HL-60/S4 treated with phorbol 12-myristate 13-acetate at 8.2 ng/mL for 4 days and 3 days (cell line): ENCODE results near the gene SLC10A3.

ENCODE experiments used
- in situ Hi-C: fragments of 300-500 bp; cut with MboI; formaldehyde crosslinking; loops from 2 replicates; pipeline ENCODE4 v1.15.0; 2022; ENCODE audit warnings: low sequenced_read_pairs

SLC10A3 gene

GRCh38 chrX:154466036-154466435 is 24.4 kb downstream of the SLC10A3 start:
- in situ Hi-C loops: no loop called here

- in situ Hi-C loops: no loop called here
Observed at GRCh38 chrX:154465601-154466000, 24.8 kb downstream of the SLC10A3 start.

DNA sequence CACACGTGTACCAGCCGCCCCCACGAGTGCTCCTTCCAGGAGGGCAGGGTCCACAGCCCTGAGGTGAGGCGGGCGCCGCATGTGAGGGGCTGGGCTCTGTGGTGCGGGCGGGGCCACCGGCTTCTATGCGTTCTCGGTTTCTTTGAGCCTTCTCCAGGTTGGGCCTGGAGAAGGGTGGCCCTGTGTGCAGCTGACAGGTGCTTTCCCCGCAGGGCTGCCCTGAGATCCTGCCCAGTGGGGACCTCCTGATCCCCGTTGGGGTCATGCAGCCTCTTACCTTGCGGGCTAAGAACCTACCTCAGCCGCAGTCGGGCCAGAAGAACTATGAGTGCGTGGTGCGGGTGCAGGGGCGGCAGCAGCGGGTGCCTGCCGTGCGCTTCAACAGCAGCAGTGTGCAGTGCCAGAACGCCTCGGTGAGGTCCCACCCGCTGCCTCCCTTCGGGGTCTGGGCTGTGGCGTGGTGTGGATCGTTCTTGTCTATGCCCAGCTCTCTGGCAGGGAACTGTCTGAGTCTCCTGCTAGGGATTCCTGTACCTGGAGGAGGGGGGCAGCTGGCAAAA is 25.5 kb downstream of the SLC10A3 start:
- in situ Hi-C loops: no loop called here

DNA sequence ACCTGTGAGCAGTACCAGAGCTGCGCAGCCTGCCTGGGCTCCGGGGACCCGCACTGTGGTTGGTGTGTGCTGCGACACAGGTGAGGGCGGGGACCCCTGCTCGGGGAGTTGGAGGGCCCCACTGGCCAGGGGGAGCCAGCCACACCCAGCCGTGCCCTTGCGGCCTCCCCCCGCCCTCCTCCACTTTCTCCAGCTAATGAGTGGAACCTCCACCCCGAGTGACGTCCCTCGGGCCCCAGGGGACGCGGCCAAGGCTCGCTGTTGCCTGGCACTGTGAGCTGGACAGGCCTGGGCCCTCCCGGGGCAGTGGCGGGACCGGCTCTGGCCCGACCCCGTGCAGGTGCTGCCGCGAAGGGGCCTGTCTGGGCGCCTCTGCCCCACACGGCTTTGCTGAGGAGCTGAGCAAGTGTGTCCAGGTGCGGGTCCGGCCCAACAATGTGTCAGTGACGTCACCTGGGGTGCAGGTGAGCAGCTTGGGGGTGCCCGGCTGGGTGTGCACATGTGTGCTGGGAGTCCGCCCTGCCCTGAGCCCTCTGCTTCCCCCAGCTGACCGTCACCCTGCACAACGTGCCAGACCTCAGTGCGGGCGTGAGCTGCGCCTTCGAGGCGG is 26.7 kb downstream of the SLC10A3 start:
- in situ Hi-C loops: no loop called here

DNA sequence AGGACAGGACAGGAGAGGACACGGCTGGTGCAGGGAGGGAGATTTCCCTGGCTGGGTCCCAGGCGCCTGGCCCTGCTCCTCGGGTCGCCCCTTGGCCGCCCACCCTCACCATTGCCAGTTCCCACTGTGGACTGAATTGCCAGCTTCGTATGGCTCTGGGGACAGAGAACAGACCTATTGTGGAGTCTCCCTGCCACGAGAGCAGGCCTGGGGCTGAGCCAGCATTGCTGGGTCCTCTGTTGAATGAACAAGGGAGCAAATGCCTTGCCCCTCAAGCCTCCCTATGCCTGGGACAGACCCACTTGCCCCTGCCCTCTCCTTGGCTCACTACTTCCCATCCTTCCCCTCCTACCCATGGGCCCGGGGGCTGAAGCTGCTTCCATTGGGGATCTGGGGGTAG is 28.0 kb downstream of the SLC10A3 start:
- in situ Hi-C loops: no loop called here

DNA sequence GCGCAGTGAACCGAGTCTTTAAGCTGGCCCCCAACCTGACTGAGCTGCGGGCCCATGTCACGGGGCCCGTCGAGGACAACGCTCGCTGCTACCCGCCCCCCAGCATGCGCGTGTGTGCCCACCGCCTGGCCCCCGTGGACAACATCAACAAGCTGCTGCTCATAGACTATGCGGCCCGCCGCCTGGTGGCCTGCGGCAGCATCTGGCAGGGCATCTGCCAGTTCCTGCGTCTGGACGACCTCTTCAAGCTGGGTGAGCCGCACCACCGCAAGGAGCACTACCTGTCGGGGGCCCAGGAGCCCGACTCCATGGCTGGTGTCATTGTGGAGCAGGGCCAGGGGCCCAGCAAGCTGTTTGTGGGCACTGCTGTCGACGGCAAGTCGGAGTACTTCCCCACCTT is 30.1 kb downstream of the SLC10A3 start:
- in situ Hi-C loops: no loop called here

DNA sequence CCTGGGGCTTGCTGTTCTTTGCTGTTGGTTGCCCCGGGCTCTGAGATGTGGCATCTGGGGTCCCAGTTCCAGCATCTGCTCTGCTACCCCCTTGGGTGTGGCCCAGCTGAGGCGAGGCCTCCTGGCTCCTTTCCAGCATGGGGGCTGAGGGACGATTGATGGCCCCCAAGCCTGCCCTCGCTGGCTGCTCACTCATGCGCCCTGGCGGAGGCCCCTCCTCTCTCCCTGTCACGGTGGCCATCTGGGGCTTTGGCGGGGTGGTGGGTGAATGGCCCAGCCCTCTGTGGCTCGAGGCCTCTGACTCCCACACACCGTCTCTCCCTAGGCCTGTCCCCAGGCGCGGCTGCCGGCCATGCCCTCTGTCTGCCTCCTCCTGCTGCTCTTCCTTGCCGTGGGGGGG is 30.6 kb downstream of the SLC10A3 start:
- in situ Hi-C loops: no loop called here

DNA sequence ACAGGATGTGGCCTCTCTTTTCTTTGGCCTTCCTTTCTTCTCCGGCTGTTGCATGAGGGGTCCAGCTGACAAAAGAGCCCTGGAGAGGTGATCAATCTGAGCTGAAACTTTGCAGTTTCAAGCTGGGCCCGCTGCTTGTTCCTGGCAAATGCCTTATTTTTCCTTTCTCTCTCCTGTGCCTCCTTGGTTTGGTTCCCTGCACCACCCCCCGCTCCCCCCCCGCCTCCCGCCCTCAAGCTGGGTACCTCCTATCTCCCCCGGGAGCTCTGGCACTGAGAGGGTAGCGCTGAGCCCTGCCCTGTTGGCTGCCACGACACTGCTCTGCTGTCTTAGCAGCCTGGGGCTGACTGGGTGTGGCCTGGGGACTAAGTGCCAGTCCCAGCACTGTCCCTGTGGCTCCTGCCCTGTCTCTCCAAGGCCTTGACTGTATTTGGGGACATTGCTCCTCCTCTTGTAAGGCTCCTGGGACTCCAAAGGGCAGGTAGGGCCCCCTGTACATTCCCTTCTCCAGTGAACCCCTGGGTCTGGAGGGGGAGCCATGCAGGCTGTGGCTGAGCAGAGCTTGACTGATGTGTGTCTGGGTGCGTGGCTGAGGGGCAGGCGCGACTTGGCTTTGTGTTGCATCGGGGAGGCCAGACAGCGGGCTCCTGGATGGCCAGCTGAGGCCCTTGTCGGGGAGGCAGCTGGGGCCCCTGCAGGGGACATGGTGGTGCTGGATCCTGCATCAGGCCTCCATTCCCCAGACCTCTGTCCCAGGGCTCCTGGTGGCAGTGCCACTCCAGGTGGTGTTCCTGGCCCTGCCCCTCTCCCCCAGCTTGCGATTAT is 31.3 kb downstream of the SLC10A3 start:
- in situ Hi-C loops: no loop called here

DNA sequence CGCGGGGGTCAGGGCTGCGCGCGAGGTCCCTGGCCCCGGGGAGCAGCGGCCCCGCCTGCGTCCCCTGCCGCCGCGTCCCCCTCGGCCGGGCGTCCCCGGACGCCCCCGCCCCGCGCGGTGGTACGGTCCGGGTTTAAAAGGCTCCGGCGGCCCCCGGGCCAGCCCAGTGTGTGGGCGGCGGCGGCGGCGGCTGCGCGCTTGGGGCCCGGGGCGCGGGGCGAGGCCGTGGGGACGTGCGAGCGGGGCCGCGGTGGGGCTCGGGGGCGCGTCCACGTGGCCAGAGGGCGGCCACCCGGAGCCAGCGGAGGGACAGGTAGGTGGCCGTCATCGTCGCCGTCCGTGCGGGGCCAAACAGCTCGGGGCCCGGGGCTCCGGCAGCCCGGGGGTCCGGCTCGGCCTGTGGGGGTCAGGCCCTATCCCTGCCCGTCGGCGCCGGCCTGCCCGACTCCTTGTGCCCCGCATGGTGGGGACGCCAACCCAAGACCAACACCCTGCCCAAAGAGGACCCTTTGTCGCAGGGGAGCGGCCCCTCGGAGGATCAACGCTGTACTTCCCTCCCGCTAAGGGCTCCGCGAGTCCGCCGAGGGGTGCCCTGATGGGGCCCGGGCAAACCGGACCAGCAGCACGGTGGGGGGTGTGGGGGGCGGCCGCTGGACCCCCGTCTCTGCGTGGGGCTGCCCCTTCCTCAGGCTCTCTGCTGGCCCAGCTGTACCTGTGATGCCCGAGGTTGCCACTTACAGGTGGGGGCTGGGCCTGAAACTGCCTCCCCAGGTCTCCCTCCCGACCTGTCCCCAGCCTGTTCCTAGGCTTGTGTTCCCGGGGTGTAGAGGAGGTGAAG is 32.1 kb downstream of the SLC10A3 start, which contains the start of gene PLXNA3:
TSS of gene PLXNA3 (plus strand) at position 166 of the 838 bp plus-strand sequence. CDS start 1,903 bp downstream, outside the sequence.
- in situ Hi-C loops: no loop called here

DNA sequence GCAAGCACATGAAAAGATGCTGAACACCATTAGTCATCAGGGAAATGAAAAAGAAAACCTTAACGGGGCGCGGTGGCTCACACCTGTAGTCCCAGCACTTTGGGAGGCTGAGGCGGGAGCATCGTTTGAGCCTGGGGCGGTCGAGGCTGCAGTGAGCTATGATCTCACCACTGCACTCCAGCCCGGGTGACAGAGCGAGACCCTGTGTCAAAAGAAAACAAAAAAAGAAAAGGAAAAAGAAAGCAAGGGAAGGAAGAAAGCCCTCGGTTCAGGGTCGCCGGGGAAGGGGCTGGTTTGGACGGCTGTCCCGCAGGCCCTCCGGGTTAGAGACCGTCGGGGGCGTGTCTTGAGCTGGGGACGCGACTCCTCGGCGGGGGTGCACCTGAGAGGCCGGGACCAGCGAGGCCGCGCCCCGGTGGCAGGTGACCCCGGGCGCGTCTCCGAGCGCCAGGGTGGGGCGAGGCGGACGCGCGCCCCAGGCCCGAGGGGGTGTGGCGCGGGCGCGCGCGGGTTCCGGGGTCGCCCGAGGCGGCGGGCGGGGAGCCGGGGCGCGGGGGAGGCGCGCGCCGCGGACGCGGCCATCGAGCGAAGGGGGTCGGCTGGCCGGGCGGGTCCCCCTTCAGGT is 32.8 kb downstream of the SLC10A3 start:
- in situ Hi-C loops: no loop called here

GRCh38 chrX:154452823-154453222 is 37.6 kb downstream of the SLC10A3 start:
- in situ Hi-C loops: no loop called here

DNA sequence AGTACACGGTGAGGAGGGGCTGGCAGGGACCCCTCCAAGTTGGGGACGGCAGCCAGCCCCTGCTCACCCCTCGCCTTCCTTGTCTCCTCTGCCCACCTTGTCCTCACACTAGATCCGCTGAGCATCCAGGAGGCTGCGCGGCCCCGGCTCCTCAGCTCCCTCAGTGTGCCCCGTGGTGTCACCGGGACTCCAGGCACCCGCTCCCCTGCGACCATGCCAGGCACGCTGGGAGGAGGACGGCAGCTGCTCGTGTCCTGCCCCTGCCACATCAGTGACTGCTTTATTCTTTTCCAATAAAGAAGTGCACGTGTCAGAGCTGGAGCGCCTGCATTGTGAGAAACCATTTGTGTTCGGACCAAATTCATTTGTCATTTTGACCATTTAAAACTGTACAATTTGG is 40.1 kb downstream of the SLC10A3 start:
- in situ Hi-C loops: no loop called here

DNA sequence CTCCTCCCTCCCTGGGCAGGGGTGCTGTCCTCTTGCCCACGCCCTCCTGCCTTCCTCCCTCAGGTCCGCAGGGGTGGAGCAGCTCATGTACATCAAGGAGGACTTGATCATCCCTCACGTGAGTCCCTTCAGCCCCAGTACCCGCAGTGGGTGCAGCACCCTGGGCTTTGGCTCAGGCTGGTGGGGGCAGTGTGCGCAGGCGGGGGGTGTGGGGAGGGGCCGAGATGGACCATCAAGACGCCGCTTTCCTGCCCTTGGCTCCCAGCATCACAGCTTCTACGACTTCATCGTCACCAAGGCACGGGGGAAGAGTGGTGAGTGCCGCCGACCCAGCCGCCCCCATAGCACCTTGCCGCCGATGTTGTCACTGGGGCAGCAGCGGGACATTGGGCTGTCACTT is 40.8 kb downstream of the SLC10A3 start:
- in situ Hi-C loops: no loop called here

GRCh38 chrX:154448484-154448883 is 41.9 kb downstream of the SLC10A3 start:
- in situ Hi-C loops: no loop called here

- in situ Hi-C loops: no loop called here
Observed at GRCh38 chrX:154446430-154446829, 44.0 kb downstream of the SLC10A3 start.

DNA sequence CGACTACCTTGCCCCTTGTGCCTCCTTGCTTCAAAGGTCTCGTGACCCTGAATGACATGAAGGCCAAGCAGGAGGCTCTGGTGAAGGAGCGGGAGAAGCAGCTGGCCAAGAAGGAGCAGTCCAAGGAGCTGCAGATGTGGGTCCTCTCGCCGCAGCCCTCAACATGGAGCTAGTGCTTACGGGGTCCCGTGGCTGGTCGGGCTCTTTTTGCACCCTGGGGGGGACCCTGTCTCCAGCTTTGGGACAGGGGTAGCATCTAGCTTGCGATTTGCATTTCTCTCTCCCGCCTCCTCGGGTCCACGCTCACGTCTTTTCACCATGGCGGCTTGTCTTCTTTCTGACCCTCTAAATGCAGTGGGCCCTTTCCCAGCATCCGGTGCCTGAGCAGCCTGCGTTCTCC is 44.7 kb downstream of the SLC10A3 start:
- in situ Hi-C loops: no loop called here

- in situ Hi-C loops: no loop called here
Observed at GRCh38 chrX:154444755-154445246, 45.6 kb downstream of the SLC10A3 start.

GRCh38 chrX:154443992-154444754 is 46.3 kb downstream of the SLC10A3 start, which contains the start of gene FAM50A:
TSS of gene FAM50A (plus strand) at chrX:154444141. CDS start at chrX:154444236, 95 bp downstream.
- in situ Hi-C loops: no loop called here

GRCh38 chrX:154443479-154443910 is 46.9 kb downstream of the SLC10A3 start:
- in situ Hi-C loops: no loop called here
